Cardiac fibroblast (primary cell): Measurements from ENCODE around the gene UNC93A.
"Not testable (repeated sequence)": the region's sequence is repeated elsewhere in the genome, so short reads cannot be mapped to it uniquely, and the experiment has no call there.

ENCODE experiments used
- DNase-seq, 2 donors: peaks; one replicate each; pipeline versions ENCODE4 v3.0.0 to v3.0.0-alpha.2; 2010; ENCODE audit warnings: low read depth in 2 of 2
- H3K4me3 ChIP-seq, 2 donors: replicated peaks in 1 of 2; 1 replicate in 1 of 2; 2 replicates in 1 of 2; pipeline ENCODE4 v1.5.1; 2011; ENCODE audit warnings: low read depth in 2 of 2, low read length in 2 of 2, mild to moderate bottlenecking in 2 of 2, moderate library complexity in 1 of 2
- CTCF ChIP-seq: IDR thresholded peaks from one replicate; pipeline ENCODE4 v1.5.1; 2011; ENCODE audit warnings: low read depth, mild to moderate bottlenecking, low read length, inconsistent platforms

UNC93A gene

GRCh38 chr6:167350731-167351655 lies 59.9 kb downstream of the UNC93A start:
- peak overlapping the region; percentile 30 to 39 for H3K4me3 ChIP-seq
- peak; percentile 57 for TF ChIP-seq CTCF
- peak; percentile 28 to 56 for DNase-seq

DNA sequence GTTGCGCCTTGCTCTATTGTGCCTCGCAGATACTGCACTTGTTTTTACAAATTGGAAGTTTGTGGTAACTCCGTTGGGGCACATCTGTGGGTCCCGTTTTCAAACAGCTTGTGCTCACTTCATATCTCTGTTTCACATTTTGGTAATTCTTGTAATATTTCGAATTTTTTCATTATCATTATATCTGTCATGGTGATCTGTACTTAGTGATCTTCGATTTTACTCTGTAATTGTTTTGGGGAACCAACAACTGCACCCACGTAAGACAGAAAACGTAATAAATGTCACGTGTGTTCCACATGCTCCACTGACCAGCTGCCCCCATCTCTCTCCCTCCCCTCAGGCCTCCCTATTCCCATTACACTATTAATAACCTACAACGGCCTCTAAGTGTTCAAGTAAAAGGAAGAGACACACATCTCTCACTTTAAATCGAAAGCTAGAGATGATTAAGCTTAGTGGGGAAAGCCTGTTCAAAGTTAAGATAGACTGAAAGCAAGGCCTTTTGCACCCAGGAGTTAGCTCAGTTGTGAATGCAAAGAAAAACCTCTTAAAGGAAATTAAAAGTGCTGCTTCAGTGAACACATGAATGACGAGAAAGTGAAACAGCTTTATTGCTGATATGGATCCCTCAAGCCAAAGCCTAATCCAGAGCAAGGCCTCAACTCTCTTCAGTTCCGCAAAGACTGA lies 60.7 kb downstream of the UNC93A start:
- DNase-seq: no peak
- TF ChIP-seq CTCF: no peak
- H3K4me3 ChIP-seq: no peak overlapping the region

- H3K4me3 ChIP-seq: no peak overlapping the region
- TF ChIP-seq CTCF: no peak
- no peak for DNase-seq
Observed at GRCh38 chr6:167356874-167357273, 65.8 kb downstream of the UNC93A start.

DNA sequence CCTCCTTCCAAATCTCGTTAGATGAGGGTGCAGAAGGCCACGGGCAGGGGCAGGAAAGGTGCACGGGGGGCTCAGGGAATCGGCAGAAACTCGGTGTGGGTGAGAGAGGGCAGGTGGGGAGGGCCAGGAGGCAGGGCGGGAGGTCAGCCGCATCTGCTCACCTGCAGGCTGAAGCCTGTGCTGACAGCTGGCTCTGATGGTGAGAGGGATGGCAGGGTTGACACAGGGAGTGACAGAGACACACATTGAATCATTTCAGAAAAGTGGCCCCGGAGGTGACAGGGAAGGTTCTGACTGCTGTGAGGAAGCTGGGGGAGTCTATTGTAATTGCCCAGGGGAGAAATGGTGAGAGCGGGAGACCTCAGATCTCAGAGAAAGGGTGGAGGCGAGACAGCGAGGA lies 67.3 kb downstream of the UNC93A start:
- H3K4me3 ChIP-seq, DNase-seq: not testable (repeated sequence)

DNA sequence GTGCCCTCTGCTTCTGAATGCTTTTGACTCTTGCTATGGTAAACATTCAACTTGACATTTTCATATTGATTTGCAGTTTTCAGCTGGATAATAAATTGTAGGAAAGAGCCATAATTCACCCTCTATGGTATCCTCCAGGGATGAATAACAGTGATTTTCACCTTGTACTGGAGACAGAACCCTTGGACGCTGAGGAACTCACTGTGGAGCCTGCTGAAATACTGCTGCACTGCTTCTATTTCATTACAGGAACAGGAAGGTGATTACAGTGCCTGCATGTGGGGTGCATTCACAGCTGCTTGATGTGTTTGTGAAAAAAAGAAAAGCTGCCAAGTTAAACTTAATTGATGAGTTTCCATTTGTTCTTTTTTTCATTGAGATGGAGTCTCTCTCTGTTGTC lies 70.1 kb downstream of the UNC93A start:
- DNase-seq, H3K4me3 ChIP-seq: not testable (repeated sequence)
